Skin epidermis (tissue), 12 donors: ENCODE data around the gene OMP.

Experiments used
- H3K27ac ChIP-seq, 21 experiments: fragments of 200-600 bp; sonication (generic) in 11 of 21; one replicate each; pipeline ENCODE4 v1.5.0; 2020; ENCODE audit warnings: mild to moderate bottlenecking in 3 of 21, inconsistent platforms in 2 of 21, moderate library complexity in 2 of 21
- H3K4me3 ChIP-seq, 7 experiments: fragments of 200-600 bp; sonication (generic) in 2 of 7; one replicate each; pipeline ENCODE4 v1.5.0; 2020; ENCODE audit warnings: inconsistent platforms in 2 of 7, mild to moderate bottlenecking in 2 of 7, moderate library complexity in 1 of 7

The OMP gene

GRCh38 chr11:77083566-77084245, 18.9 kb upstream of the OMP start:
- no peak overlapping the region for H3K4me3 ChIP-seq
- H3K27ac ChIP-seq = peak overlapping the region in 4 of 21 experiments; percentile 45 to 72 (median 60)

- Histone ChIP-seq H3K4me3 (no peak overlapping the region), H3K27ac (no peak overlapping the region)
Observed at GRCh38 chr11:77084581-77085191, 18.0 kb upstream of the OMP start.

GRCh38 chr11:77085652-77086051, 17.0 kb upstream of the OMP start:
- no peak overlapping the region for H3K27ac ChIP-seq
- H3K4me3 ChIP-seq = no peak overlapping the region

- H3K4me3 ChIP-seq = no peak overlapping the region
- no peak overlapping the region for H3K27ac ChIP-seq
Observed at GRCh38 chr11:77086521-77087472, 15.8 kb upstream of the OMP start.

- no peak overlapping the region for H3K4me3 ChIP-seq
- H3K27ac ChIP-seq = no peak overlapping the region
Observed at GRCh38 chr11:77087723-77088225, 14.9 kb upstream of the OMP start.

- Histone ChIP-seq H3K27ac (no peak overlapping the region), H3K4me3 (no peak overlapping the region)
Observed at GRCh38 chr11:77088236-77089003, 14.2 kb upstream of the OMP start.

GRCh38 chr11:77089004-77089545, 13.6 kb upstream of the OMP start:
- Histone ChIP-seq H3K27ac (peak overlapping the region in 1 of 21 experiments; percentile 9), H3K4me3 (no peak overlapping the region)

- Histone ChIP-seq H3K4me3 (no peak overlapping the region), H3K27ac (no peak overlapping the region)
Observed at GRCh38 chr11:77090046-77090372, 12.6 kb upstream of the OMP start.

- Histone ChIP-seq H3K27ac (no peak overlapping the region), H3K4me3 (no peak overlapping the region)
Observed at GRCh38 chr11:77090373-77091111, 12.1 kb upstream of the OMP start.

GRCh38 chr11:77091146-77091940, 11.3 kb upstream of the OMP start:
- H3K4me3 ChIP-seq = no peak overlapping the region
- peak overlapping the region in 1 of 21 experiments; percentile 14 for H3K27ac ChIP-seq

- no peak overlapping the region for H3K4me3 ChIP-seq
- H3K27ac ChIP-seq = no peak overlapping the region
Observed at GRCh38 chr11:77092382-77092781, 10.3 kb upstream of the OMP start.

- Histone ChIP-seq H3K27ac (no peak overlapping the region), H3K4me3 (no peak overlapping the region)
Observed at GRCh38 chr11:77093056-77093891, 9.4 kb upstream of the OMP start.

GRCh38 chr11:77093987-77094840, 8.4 kb upstream of the OMP start:
- Histone ChIP-seq H3K27ac (no peak overlapping the region), H3K4me3 (no peak overlapping the region)

GRCh38 chr11:77094841-77095365, 7.7 kb upstream of the OMP start:
- Histone ChIP-seq H3K4me3 (no peak overlapping the region), H3K27ac (no peak overlapping the region)

GRCh38 chr11:77095551-77096490, 6.8 kb upstream of the OMP start:
- no peak overlapping the region for H3K4me3 ChIP-seq
- no peak overlapping the region for H3K27ac ChIP-seq
